GM23338 (cell line): ENCODE data around the gene CFAP410.

Experiments
- EZH2 ChIP-seq: fragments of 200-600 bp; sonication (generic); IDR thresholded peaks from one replicate; pipeline ENCODE4 v1.8.0; 2017; ENCODE audit warnings: antibody characterized with exemption, mild to moderate bottlenecking, low read depth; ENCODE audit not compliant: unreplicated experiment
- EZH2phosphoT487 ChIP-seq: fragments of 200-600 bp; sonication (generic); IDR thresholded peaks from one replicate; pipeline ENCODE4 v1.8.1; 2018; ENCODE audit warnings: antibody characterized with exemption; ENCODE audit not compliant: unreplicated experiment
- JUNB ChIP-seq: IDR thresholded peaks from one replicate; pipeline ENCODE4 v1.6.1; 2016; ENCODE audit warnings: antibody characterized with exemption; ENCODE audit not compliant: unreplicated experiment
- NANOG ChIP-seq: IDR thresholded peaks from 2 replicates; pipeline ENCODE4 v1.6.1; 2016; ENCODE audit warnings: antibody characterized with exemption, borderline replicate concordance
- POLR2AphosphoS5 ChIP-seq: IDR thresholded peaks from 2 replicates; pipeline ENCODE4 v1.6.1; 2016; ENCODE audit warnings: antibody characterized with exemption, low read depth
- TF ChIP-seq, protein P1 (sequence below), 2 experiments: fragments of 200-600 bp in 1 of 2; sonication (generic) in 1 of 2; conservative IDR thresholded peaks; 2 replicates each; pipeline versions ENCODE4 v1.5.1 to v1.6.1; 2016 to 2017; ENCODE audit warnings: antibody characterized with exemption in 2 of 2, low read depth in 2 of 2, mild to moderate bottlenecking in 2 of 2, moderate library complexity in 1 of 2
- TF ChIP-seq, protein P2 (sequence below): IDR thresholded peaks from one replicate; pipeline ENCODE4 v1.6.1; 2018; ENCODE audit warnings: antibody characterized with exemption; ENCODE audit not compliant: unreplicated experiment
- TF ChIP-seq, protein P3 (sequence below): IDR thresholded peaks from 2 replicates; pipeline ENCODE4 v1.6.1; 2016; ENCODE audit warnings: antibody characterized with exemption

DNA sequence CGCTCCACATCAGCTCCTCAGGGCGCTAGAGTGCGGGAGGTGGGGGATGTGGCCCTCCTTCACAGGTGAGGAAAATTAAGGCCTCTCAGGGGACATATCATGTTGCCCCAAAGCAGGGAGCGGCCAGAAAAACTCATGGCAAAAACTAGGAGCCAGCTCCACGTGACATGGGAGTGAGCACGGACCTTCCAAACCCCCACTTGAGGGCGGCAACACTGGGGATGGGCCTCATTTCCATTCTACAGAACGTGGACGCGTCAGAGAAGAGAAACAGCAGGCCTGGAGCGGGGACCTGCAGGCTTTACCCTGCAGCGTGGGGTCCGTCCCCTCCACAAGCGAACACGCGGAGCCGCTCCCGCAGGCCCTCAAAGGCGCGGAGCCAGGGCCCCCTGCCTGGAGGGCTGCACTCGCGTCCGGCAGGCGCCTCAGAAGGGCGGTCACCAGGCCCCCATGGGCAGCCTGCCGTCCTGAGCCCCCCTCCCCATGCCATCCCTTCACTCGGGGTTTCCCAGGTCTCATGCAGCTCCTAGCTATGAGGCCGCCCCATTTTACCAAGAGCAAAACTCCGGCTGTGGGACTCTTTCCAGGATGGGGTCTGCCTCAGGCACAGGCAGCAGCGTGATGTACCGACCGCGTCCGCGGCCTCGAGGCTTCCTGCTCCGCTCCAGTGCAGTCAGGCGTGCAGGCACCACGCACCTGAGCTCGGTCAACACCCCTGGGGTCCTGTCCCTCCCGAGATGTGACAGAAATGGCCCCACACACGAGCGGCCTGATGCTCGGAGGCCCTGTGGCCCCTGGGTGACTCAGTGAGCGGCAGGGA is 5.5 kb downstream of the CFAP410 start:
- TF ChIP-seq, protein P1, sequence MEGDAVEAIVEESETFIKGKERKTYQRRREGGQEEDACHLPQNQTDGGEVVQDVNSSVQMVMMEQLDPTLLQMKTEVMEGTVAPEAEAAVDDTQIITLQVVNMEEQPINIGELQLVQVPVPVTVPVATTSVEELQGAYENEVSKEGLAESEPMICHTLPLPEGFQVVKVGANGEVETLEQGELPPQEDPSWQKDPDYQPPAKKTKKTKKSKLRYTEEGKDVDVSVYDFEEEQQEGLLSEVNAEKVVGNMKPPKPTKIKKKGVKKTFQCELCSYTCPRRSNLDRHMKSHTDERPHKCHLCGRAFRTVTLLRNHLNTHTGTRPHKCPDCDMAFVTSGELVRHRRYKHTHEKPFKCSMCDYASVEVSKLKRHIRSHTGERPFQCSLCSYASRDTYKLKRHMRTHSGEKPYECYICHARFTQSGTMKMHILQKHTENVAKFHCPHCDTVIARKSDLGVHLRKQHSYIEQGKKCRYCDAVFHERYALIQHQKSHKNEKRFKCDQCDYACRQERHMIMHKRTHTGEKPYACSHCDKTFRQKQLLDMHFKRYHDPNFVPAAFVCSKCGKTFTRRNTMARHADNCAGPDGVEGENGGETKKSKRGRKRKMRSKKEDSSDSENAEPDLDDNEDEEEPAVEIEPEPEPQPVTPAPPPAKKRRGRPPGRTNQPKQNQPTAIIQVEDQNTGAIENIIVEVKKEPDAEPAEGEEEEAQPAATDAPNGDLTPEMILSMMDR (conservative IDR thresholded peaks at IDR 0.05; ENCODE audit: low read depth in 2 of 2), result no peak
- TF ChIP-seq JUNB, result no peak
- no peak for TF ChIP-seq POLR2AphosphoS5
- TF ChIP-seq, protein P2, sequence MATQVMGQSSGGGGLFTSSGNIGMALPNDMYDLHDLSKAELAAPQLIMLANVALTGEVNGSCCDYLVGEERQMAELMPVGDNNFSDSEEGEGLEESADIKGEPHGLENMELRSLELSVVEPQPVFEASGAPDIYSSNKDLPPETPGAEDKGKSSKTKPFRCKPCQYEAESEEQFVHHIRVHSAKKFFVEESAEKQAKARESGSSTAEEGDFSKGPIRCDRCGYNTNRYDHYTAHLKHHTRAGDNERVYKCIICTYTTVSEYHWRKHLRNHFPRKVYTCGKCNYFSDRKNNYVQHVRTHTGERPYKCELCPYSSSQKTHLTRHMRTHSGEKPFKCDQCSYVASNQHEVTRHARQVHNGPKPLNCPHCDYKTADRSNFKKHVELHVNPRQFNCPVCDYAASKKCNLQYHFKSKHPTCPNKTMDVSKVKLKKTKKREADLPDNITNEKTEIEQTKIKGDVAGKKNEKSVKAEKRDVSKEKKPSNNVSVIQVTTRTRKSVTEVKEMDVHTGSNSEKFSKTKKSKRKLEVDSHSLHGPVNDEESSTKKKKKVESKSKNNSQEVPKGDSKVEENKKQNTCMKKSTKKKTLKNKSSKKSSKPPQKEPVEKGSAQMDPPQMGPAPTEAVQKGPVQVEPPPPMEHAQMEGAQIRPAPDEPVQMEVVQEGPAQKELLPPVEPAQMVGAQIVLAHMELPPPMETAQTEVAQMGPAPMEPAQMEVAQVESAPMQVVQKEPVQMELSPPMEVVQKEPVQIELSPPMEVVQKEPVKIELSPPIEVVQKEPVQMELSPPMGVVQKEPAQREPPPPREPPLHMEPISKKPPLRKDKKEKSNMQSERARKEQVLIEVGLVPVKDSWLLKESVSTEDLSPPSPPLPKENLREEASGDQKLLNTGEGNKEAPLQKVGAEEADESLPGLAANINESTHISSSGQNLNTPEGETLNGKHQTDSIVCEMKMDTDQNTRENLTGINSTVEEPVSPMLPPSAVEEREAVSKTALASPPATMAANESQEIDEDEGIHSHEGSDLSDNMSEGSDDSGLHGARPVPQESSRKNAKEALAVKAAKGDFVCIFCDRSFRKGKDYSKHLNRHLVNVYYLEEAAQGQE, result no peak
- no peak for TF ChIP-seq EZH2
- no peak for TF ChIP-seq NANOG
- TF ChIP-seq EZH2phosphoT487, result no peak
- TF ChIP-seq, protein P3, sequence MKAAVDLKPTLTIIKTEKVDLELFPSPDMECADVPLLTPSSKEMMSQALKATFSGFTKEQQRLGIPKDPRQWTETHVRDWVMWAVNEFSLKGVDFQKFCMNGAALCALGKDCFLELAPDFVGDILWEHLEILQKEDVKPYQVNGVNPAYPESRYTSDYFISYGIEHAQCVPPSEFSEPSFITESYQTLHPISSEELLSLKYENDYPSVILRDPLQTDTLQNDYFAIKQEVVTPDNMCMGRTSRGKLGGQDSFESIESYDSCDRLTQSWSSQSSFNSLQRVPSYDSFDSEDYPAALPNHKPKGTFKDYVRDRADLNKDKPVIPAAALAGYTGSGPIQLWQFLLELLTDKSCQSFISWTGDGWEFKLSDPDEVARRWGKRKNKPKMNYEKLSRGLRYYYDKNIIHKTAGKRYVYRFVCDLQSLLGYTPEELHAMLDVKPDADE, result no peak
